Measurements from ENCODE around the gene SOCS3.

The SOCS3 gene

GRCh38 chr17:78367193-78367592 lies 7.3 kb upstream of the SOCS3 start:
- DNase-seq (ENCODE audit: low read depth in 2 of 2), result no peak

- DNase-seq (ENCODE audit: low read depth in 2 of 2), result no peak
Observed at GRCh38 chr17:78366109-78366848, 6.4 kb upstream of the SOCS3 start.

- no peak for DNase-seq (ENCODE audit: low read depth in 2 of 2)
Observed at GRCh38 chr17:78365561-78366108, 5.8 kb upstream of the SOCS3 start.

GRCh38 chr17:78364436-78365281 lies 4.8 kb upstream of the SOCS3 start:
- no peak for DNase-seq (ENCODE audit: low read depth in 2 of 2)

GRCh38 chr17:78362671-78363070 lies 2.8 kb upstream of the SOCS3 start:
- no peak for DNase-seq (ENCODE audit: low read depth in 2 of 2)

- DNase-seq (ENCODE audit: low read depth in 2 of 2), result no peak
Observed at GRCh38 chr17:78362232-78362631, 2.4 kb upstream of the SOCS3 start.

- no peak for DNase-seq (ENCODE audit: low read depth in 2 of 2)
Observed at GRCh38 chr17:78361225-78361701, 1.4 kb upstream of the SOCS3 start.

- DNase-seq (ENCODE audit: low read depth in 2 of 2), result peak; percentile 68 to 91
Observed at GRCh38 chr17:78360371-78361224, 721 bp upstream of the SOCS3 start.

- no peak for DNase-seq (ENCODE audit: low read depth in 2 of 2)
Observed at GRCh38 chr17:78359321-78359996, 418 bp downstream of the SOCS3 start.

- DNase-seq (ENCODE audit: low read depth in 2 of 2), result no peak
Observed at GRCh38 chr17:78358538-78359320, 1.1 kb downstream of the SOCS3 start.

- no peak for DNase-seq (ENCODE audit: low read depth in 2 of 2)
Observed at GRCh38 chr17:78357672-78358537, 2.0 kb downstream of the SOCS3 start.

- no peak for DNase-seq (ENCODE audit: low read depth in 2 of 2)
Observed at GRCh38 chr17:78357177-78357586, 2.7 kb downstream of the SOCS3 start.

- peak; percentile 68 to 69 for DNase-seq (ENCODE audit: low read depth in 2 of 2)
Observed at GRCh38 chr17:78356101-78356713, 3.7 kb downstream of the SOCS3 start.

- DNase-seq (ENCODE audit: low read depth in 2 of 2), result no peak
Observed at GRCh38 chr17:78355701-78356100, 4.2 kb downstream of the SOCS3 start.

GRCh38 chr17:78355045-78355641 lies 4.7 kb downstream of the SOCS3 start:
- no peak for DNase-seq (ENCODE audit: low read depth in 2 of 2)

- DNase-seq (ENCODE audit: low read depth in 2 of 2), result no peak
Observed at GRCh38 chr17:78353834-78354233, 6.0 kb downstream of the SOCS3 start.

- no peak for DNase-seq (ENCODE audit: low read depth in 2 of 2)
Observed at GRCh38 chr17:78351449-78352006, 8.3 kb downstream of the SOCS3 start.

All from stimulated activated CD4-positive, alpha-beta T cell treated with anti-CD3 and anti-CD28 coated beads, Interleukin-1b, Interleukin-23, amount 100 ng/mL, for 1 hour (primary cell).